Stimulated activated CD4-positive, alpha-beta T cell treated with anti-CD3 and anti-CD28 coated beads, Interleukin-15, amount 100 ng/mL, for 48 hours (primary cell): ENCODE data around the gene ARHGEF11.
A peak's percentile ranks its signal among the peaks of the same experiment; 100 is the strongest.
"Not testable (repeated sequence)": the region's sequence is repeated elsewhere in the genome, so short reads cannot be mapped to it uniquely, and the experiment has no call there.

Experiments used
- DNase-seq, 2 donors: peaks; one replicate each; pipeline ENCODE4 v3.0.0-alpha.2; 2020; ENCODE audit warnings: low read depth in 2 of 2

Gene ARHGEF11

GRCh38 chr1:156931211-156931952, 114.2 kb downstream of the ARHGEF11 start:
- DNase-seq: no peak

- no peak for DNase-seq
These were observed 115.1 kb downstream of the ARHGEF11 start for GRCh38 chr1:156930483-156930882.

- no peak for DNase-seq
These were observed 115.8 kb downstream of the ARHGEF11 start for GRCh38 chr1:156929596-156930238.

- DNase-seq: no peak
These were observed 117.4 kb downstream of the ARHGEF11 start for GRCh38 chr1:156928043-156928602.

- peak; percentile 52 to 63 for DNase-seq
These were observed 118.1 kb downstream of the ARHGEF11 start for GRCh38 chr1:156927215-156928042.

GRCh38 chr1:156926695-156927094, 118.8 kb downstream of the ARHGEF11 start:
- not testable (repeated sequence) for DNase-seq

- peak; percentile 41 to 43 for DNase-seq
These were observed 119.4 kb downstream of the ARHGEF11 start for GRCh38 chr1:156926175-156926574.

GRCh38 chr1:156925154-156926010, 120.2 kb downstream of the ARHGEF11 start:
- no peak for DNase-seq

- no peak for DNase-seq
These were observed 120.9 kb downstream of the ARHGEF11 start for GRCh38 chr1:156924478-156925153.

GRCh38 chr1:156923670-156924477, 121.7 kb downstream of the ARHGEF11 start:
- DNase-seq: no peak

GRCh38 chr1:156922986-156923669, 122.4 kb downstream of the ARHGEF11 start:
- DNase-seq: no peak

GRCh38 chr1:156921053-156921529, 124.5 kb downstream of the ARHGEF11 start:
- no peak for DNase-seq

- peak; percentile 53 to 71 for DNase-seq
These were observed 125.1 kb downstream of the ARHGEF11 start, which contains the start of gene LRRC71 for GRCh38 chr1:156920233-156921052. LRRC71 (plus strand) TSS chr1:156920632; CDS start chr1:156920804, 172 bp downstream.

GRCh38 chr1:156914440-156914856, 131.1 kb downstream of the ARHGEF11 start:
- no peak for DNase-seq

- DNase-seq: no peak
These were observed 131.6 kb downstream of the ARHGEF11 start for GRCh38 chr1:156913809-156914387.

GRCh38 chr1:156912861-156913808, 132.4 kb downstream of the ARHGEF11 start:
- no peak for DNase-seq
